Measurements from ENCODE around the gene MMP14.

GRCh38 chr14:22794551-22794951, 41.8 kb upstream of the MMP14 start:
- no peak for TF ChIP-seq POLR2A (IDR thresholded peaks at IDR 0.05)
- no peak for TF ChIP-seq CTCF (IDR thresholded peaks at IDR 0.05)
- no peak for TF ChIP-seq POLR2AphosphoS5 (IDR thresholded peaks at IDR 0.05)
